OCI-LY3 (cell line): ENCODE measurements around the gene JSRP1.

Experiments
- H2AFZ ChIP-seq: fragments of 200-600, 300-600 bp; shearing (Covaris generic); 2 replicates; pipeline ENCODE4 v1.6.0; 2014; ENCODE audit warnings: antibody characterized with exemption, low read depth, low read length
- H3K27ac ChIP-seq: fragments of 200-600, 300-600 bp; sonication (generic); 2 replicates; pipeline ENCODE4 v1.5.1; 2014; ENCODE audit warnings: mild to moderate bottlenecking, low read length, moderate library complexity, mixed read lengths
- H3K27me3 ChIP-seq: fragments of 200-600, 300-600 bp; sonication (generic); 2 replicates; pipeline ENCODE4 v1.6.1; 2014; ENCODE audit warnings: low read depth, low read length, mixed read lengths
- H3K36me3 ChIP-seq: fragments of 200-600, 300-600 bp; sonication (generic); replicated peaks from 2 replicates; pipeline ENCODE3; 2014; ENCODE audit warnings: low read depth, low read length, mixed read lengths
- H3K4me1 ChIP-seq: fragments of 300-600, 200-600 bp; sonication (generic); 2 replicates; pipeline ENCODE4 v1.6.1; 2014; ENCODE audit warnings: low read length, mixed read lengths
- H3K4me2 ChIP-seq: fragments of 200-600, 300-600 bp; sonication (generic); 2 replicates; pipeline ENCODE4 v1.6.1; 2014; ENCODE audit warnings: low read length, mixed read lengths
- H3K4me3 ChIP-seq: fragments of 300-600, 200-600 bp; sonication (generic); 2 replicates; pipeline ENCODE4 v1.5.1; 2014; ENCODE audit warnings: antibody characterized with exemption, mild to moderate bottlenecking, low read length, moderate library complexity
- H3K79me2 ChIP-seq: fragments of 300-600, 200-600 bp; shearing (Covaris generic); 2 replicates; pipeline ENCODE4 v1.6.1; 2014; ENCODE audit warnings: mild to moderate bottlenecking, low read length, mixed read lengths
- H3K9ac ChIP-seq: fragments of 300-600, 200-600 bp; shearing (Covaris generic); 2 replicates; pipeline ENCODE4 v1.6.0; 2014; ENCODE audit warnings: mild to moderate bottlenecking, low read length, moderate library complexity
- H3K9me3 ChIP-seq: fragments of 200-600, 300-600 bp; shearing (Covaris generic); 2 replicates; pipeline ENCODE4 v1.6.1; 2014; ENCODE audit warnings: low read length, mixed read lengths; ENCODE audit not compliant: insufficient read depth
- H4K20me1 ChIP-seq: fragments of 200-600, 300-600 bp; sonication (generic); 2 replicates; pipeline ENCODE4 v1.6.1; 2016; ENCODE audit warnings: low read length, mixed read lengths; ENCODE audit not compliant: insufficient read depth
- CTCF ChIP-seq: fragments of 200-600, 300-600 bp; sonication (generic); IDR thresholded peaks from 2 replicates; pipeline ENCODE4 v1.5.1; 2014; ENCODE audit warnings: antibody characterized with exemption, low read length, low read depth
- EZH2phosphoT487 ChIP-seq: fragments of 200-600 bp; shearing (Covaris generic); IDR thresholded peaks from 2 replicates; pipeline ENCODE4 v1.6.1; 2018; ENCODE audit warnings: antibody characterized with exemption, mixed run types, low read depth

The JSRP1 gene

GRCh38 chr19:2280633-2281264 lies 24.5 kb upstream of the JSRP1 start:
- Histone ChIP-seq H2AFZ (no peak overlapping the region), H3K36me3 (peaks cover 6% of the 10 kb centered on the region), H3K79me2 (no peaks in the 10 kb centered on the region; the same call in 1 of the 2 replicates), H3K27me3 (peaks cover 23% of the 10 kb centered on the region), H3K9ac (no peak overlapping the region), H3K4me1 (peaks cover 10% of the 10 kb centered on the region), H3K4me2 (no peak overlapping the region), H3K9me3 (no peaks in the 10 kb centered on the region), H3K27ac (no peak overlapping the region), H3K4me3 (no peak overlapping the region), H4K20me1 (peaks cover 9% of the 10 kb centered on the region)
- TF ChIP-seq CTCF (no peak), EZH2phosphoT487 (no peak)

DNA sequence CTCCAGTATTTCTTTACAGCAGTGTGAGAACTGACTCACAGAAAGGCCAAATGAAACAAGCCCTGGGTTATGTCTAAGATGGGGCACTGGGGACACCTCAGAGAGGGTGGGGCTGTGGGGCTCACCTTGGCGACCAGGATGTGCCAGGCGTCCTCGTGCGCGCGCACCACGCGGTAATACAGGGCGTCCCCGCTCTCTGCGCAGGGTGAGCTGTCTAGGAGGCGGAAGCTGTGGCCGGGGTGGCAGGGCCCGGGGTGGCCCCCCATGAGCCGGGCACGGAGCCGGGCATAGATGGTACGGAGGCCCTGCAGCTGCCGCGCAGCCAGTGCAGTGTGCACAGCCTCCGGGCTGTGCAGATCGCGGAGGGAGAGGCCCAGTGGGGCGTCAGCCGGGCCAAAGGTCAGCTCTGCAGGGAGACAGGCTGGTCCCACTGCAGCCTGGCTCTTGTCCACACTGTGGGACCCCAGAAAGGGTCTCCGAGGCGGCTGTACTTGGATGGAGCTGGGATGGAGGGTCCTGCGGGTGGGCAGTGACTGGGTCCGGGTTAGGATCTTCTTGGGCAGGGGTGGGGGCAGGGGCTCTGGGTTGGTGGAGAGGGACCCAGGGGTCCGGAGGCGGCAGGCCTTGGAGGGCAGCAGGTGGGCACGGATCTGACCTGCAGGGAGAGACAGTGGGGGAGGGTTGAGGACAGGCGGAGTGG lies 22.4 kb upstream of the JSRP1 start:
- TF ChIP-seq CTCF: no peak

DNA sequence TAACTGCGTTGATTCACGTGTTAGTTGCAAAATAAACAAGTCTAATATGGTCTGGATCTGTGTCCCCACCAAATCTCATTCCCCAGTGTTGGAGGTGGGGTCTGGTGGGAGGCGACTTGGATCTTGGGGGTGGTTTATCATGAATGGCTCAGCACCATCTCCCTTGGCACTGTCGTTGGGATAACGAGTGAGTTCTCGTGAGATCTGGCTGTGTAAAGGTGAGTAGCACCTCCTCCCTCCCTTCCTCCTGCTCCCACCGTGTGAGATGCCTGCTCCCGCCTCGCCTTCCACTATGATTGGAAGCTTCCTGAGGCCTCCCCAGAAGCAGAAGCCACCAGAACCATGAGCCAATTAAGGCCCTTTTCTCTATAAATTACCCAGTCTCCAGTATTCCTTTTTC lies 20.9 kb upstream of the JSRP1 start:
- Histone ChIP-seq H3K4me3 (no peak overlapping the region), H3K9ac (no peak overlapping the region), H2AFZ (no peak overlapping the region), H3K9me3 (no peaks in the 10 kb centered on the region), H3K4me1 (peaks cover 27% of the 10 kb centered on the region), H3K27me3 (peaks cover 15% of the 10 kb centered on the region), H4K20me1 (peaks cover 40% of the 10 kb centered on the region), H3K4me2 (no peak overlapping the region), H3K79me2 (peaks cover 31% of the 10 kb centered on the region), H3K36me3 (peaks cover 24% of the 10 kb centered on the region), H3K27ac (no peak overlapping the region)
- no peak for TF ChIP-seq EZH2phosphoT487

More for the DNA sequence above, 22.4 kb upstream of the JSRP1 start:
- H3K79me2 ChIP-seq: peaks cover 18% of the 10 kb centered on the region
- no peak overlapping the region for H3K4me2 ChIP-seq
- H3K4me1 ChIP-seq: peaks cover 15% of the 10 kb centered on the region
- H2AFZ ChIP-seq: no peak overlapping the region
- peaks cover 26% of the 10 kb centered on the region for H4K20me1 ChIP-seq
- no peaks in the 10 kb centered on the region for H3K9me3 ChIP-seq
- peaks cover 23% of the 10 kb centered on the region for H3K27me3 ChIP-seq
- H3K27ac ChIP-seq: no peak overlapping the region
- H3K9ac ChIP-seq: no peak overlapping the region
- H3K4me3 ChIP-seq: no peak overlapping the region
- peaks cover 16% of the 10 kb centered on the region for H3K36me3 ChIP-seq

GRCh38 chr19:2276429-2276986 lies 20.3 kb upstream of the JSRP1 start:
- Histone ChIP-seq H3K27me3 (peaks cover 8% of the 10 kb centered on the region; the same call in 1 of the 2 replicates), H2AFZ (no peak overlapping the region), H3K4me1 (peaks cover 26% of the 10 kb centered on the region), H3K4me3 (no peak overlapping the region), H3K4me2 (no peak overlapping the region), H3K27ac (no peak overlapping the region), H3K36me3 (peaks cover 28% of the 10 kb centered on the region), H3K9me3 (no peaks in the 10 kb centered on the region), H3K79me2 (peaks cover 38% of the 10 kb centered on the region), H4K20me1 (peaks cover 47% of the 10 kb centered on the region), H3K9ac (no peak overlapping the region)
- TF ChIP-seq CTCF (no peak), EZH2phosphoT487 (no peak)
